GM19193 (cell line): Measurements from ENCODE around the gene SLC25A3.

ENCODE experiments used
- POLR2A ChIP-seq: IDR thresholded peaks from 4 replicates; pipeline ENCODE4 v1.6.1; 2011; ENCODE audit not compliant: insufficient read depth, insufficient read length; ENCODE audit errors: extremely low read depth

Gene SLC25A3

GRCh38 chr12:98593351-98594049 lies at the start of gene SLC25A3:
TSS of gene SLC25A3 (plus strand) at chr12:98593686. CDS start at chr12:98593979, 293 bp downstream.
- TF ChIP-seq POLR2A, result peak; percentile 100

GRCh38 chr12:98543701-98544100 lies 49.8 kb upstream of the SLC25A3 start:
- no peak for TF ChIP-seq POLR2A

DNA sequence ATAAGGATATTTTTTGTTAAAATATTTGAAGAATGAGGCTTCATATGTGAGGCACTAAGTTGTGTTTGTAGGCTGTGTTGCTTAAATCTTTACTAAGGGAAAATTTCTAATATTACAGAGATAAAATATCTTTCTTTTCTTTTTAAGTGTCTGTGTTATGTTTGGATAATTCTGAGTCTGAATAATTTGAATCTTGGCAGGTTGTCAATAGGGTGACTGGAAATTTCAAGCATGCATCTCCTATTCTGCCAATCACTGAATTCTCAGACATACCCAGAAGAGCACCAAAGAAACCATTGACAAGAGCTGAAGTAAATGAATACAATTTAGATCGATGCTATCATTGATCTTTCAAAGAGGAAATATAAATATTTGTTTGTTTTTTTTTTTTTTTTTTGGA lies 48.7 kb upstream of the SLC25A3 start:
- TF ChIP-seq POLR2A, result no peak

GRCh38 chr12:98549371-98550110 lies 43.9 kb upstream of the SLC25A3 start:
- no peak for TF ChIP-seq POLR2A

DNA sequence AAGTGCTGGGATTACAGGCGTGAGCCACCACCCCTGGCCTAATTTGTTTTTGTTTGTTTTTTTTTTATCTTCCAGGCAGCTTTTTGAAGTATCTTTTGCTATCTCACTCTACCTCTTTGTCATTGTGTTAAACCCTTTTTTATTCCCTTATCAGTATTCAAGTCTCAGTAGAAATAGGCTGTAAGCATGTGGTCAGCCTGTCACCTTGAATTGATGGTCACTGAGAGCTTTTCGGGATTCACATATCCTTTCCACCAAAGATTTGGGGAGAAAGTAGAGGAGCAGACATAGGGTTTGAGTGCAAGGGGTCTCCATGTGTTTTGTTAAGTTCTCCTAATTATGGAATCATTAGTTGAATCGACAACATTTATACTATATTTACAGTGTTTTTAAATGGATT lies 41.7 kb upstream of the SLC25A3 start:
- no peak for TF ChIP-seq POLR2A

GRCh38 chr12:98559666-98560065 lies 33.8 kb upstream of the SLC25A3 start:
- no peak for TF ChIP-seq POLR2A

DNA sequence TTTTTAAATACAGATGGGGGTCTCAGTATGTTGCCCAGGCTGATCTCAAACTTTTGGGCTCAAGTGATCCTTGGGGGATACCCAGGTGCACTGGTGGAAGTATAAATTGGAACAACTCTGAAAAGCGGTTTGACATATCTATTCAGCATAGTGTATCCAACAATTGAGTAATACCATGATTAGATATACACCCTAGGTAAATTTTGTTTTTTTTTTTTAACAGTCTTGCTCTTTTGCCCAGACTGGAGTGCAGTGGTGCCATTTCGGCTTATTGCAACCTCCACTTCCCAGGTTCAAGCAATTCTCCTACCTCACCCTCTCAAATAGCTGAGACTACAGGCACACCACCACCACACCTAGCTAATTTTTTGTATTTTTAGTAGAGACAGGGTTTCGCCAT lies 31.6 kb upstream of the SLC25A3 start:
- no peak for TF ChIP-seq POLR2A

- TF ChIP-seq POLR2A, result no peak
Measured at GRCh38 chr12:98572010-98572409, 21.5 kb upstream of the SLC25A3 start.

DNA sequence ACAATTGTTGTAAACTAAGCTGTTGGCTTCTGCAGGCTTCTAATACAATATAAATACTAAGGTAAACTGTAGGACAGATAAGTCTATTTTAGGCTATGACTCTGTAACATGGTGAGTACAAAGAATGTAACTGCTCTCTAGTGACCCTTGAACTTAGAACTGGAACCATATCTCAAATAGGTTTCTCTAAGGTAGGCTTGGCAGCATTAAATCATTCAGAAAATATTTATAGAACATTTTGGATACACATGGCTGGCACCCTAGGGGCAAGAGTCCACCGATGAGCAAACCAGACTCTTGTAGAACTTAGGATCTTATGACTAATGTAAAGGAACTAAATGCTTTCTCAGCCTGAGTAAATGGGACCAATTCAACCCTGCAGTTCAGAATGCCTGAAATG lies 19.4 kb upstream of the SLC25A3 start:
- TF ChIP-seq POLR2A, result no peak

DNA sequence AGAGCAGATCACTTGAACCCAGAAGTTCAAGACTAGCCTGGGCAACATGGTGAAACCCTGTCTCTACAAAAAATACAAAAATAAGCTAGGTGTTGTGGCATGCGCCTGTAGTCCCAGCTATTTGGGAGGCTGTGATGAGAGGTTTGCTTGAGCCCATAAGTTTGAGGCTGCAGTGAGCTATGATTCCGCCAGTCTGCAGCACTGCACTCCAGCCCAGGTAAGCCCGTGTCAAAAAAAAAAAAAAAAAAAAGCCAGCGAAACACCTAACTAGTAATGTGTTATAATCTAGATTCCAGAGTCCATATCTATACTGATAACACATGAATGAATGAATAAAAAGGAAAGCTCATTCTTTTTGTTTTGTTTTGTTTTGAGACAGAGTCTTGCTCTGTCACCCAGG lies 18.5 kb upstream of the SLC25A3 start:
- no peak for TF ChIP-seq POLR2A

GRCh38 chr12:98578392-98578791 lies 15.1 kb upstream of the SLC25A3 start:
- TF ChIP-seq POLR2A, result no peak

GRCh38 chr12:98578821-98579220 lies 14.7 kb upstream of the SLC25A3 start:
- TF ChIP-seq POLR2A, result no peak

DNA sequence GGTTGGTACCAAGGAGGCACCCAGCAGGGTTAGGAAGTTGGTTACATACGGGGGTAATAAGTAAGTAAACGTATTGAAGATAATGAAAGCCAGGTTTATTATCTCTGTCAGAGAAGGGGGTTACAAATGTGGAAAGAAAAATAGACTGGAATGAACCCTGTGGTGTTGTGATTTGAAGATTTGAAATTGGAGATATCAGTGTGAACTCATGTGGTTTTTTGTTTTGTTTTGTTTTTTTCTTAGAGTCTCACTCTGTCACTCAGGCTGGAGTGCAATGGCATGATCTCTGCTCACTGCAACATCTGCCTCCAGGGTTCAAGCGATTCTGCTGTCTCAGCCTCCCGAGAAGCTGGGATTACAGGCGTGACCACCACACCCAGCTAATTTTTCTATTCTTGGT lies 14.1 kb upstream of the SLC25A3 start:
- no peak for TF ChIP-seq POLR2A

DNA sequence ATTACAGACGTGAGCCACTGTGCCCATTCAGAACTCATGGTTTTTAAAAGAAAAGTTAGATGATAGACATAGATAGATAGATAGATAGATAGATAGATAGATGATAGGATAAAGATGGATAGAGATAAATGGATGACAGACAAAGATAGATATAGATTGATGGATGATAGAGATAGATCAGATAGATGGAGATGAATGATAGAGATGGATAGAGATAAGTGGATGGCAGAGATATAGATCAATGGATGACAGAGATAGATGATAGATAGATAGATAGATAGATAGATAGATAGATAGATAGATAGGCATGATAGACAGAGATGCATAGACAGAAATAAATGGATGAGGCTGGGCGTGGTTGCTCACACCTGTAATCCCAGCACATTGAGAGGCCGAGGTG lies 13.7 kb upstream of the SLC25A3 start:
- TF ChIP-seq POLR2A, result no peak

GRCh38 chr12:98580695-98581094 lies 12.8 kb upstream of the SLC25A3 start:
- no peak for TF ChIP-seq POLR2A

- TF ChIP-seq POLR2A, result no peak
Measured at GRCh38 chr12:98581101-98581500, 12.4 kb upstream of the SLC25A3 start.
